Measurements from ENCODE around the gene MUC5AC.
"Not testable (repeated sequence)": the region's sequence is repeated elsewhere in the genome, so short reads cannot be mapped to it uniquely, and the experiment has no call there.

MUC5AC gene

DNA sequence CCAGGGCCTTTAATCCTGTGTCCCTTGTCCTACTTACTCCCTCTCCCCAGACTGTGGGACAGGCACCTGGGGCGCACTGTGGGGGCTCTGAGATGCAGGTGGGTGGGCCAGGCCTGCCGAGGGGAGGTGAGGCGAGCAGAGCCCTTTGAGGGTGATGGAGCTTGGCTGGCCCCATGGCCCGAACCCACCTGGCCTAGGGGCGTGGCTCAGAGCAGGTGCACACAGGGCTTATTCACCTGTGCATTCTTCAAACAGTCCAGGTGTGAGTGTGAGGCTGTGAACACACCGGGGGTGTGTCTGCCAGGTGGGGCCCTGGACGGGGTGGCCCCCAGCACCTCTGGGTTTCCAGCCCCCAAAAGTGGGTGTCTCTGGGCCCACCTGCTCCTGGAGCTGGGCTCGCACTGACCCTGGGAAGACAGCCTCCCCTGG is 9.0 kb upstream of the MUC5AC start:
- DNase-seq = no peak

DNA sequence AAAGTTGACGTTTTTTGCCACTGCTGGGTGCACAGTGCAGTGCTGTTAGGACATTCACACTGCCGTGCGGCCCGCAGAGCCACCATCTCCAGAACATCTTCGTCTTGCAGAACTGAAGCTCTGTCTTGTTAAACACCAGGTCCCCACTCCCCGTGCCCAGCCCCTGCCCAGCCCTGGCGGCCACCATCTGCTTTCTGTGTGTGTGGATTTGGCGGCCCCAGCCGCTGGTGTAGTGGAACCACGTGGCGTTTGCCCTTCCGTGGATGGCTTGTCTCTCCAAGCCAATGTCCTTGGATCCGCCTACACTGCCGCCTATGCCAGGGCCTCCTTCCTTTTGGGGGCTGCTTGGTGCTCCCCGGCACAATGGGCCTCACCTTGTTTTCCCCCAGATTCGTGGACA is 8.2 kb upstream of the MUC5AC start:
- DNase-seq = no peak

DNA sequence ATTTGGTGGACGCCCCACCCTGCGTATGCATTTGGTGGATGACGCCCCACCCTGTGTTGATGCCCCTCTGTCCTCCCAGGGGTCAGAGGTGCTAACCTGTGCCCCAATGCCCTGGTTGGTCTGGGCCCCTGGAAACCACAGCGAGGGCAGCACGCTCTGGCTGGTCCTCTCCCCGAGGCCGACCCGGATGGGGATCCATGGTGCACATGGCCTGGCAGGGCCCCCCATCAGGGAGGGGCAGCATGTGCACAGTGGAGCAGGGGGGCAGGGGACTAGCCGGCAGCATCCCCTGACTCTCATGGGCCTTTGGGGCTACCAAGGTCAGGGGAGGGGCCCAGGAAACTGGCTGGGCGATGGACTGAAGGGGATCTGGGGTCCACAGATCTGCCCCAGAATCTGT is 7.6 kb upstream of the MUC5AC start:
- no peak for DNase-seq

DNA sequence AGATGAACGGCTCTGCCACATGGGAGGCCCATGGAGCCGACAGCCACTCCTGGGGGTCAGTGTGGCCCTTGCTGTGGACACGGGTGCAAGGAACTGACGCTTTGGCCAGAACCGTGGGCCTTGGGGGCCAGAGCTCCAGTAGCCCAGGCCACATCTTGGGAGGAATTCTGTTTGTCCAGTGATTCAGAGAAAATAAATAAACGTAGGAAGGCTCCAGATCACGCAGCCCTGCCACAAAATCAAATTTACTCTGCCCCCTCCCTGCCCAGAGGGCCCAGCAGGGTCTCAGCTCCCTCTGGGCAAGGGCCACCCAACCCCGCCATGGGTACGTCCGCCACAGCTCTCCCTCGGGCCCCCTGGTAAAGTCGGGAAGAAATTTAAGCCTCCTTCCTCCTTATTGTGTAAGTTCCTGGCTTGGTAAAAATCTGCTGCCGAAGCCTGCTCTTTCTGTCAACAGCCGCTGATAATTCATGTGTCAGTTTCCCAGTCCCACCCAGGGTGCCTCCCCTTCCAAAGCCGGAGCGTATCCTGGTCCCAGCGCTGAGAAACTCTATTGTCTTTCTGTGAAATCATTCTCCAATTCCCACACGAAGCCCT is 6.9 kb upstream of the MUC5AC start:
- peak; percentile 19 to 31 (median 29) for DNase-seq

DNA sequence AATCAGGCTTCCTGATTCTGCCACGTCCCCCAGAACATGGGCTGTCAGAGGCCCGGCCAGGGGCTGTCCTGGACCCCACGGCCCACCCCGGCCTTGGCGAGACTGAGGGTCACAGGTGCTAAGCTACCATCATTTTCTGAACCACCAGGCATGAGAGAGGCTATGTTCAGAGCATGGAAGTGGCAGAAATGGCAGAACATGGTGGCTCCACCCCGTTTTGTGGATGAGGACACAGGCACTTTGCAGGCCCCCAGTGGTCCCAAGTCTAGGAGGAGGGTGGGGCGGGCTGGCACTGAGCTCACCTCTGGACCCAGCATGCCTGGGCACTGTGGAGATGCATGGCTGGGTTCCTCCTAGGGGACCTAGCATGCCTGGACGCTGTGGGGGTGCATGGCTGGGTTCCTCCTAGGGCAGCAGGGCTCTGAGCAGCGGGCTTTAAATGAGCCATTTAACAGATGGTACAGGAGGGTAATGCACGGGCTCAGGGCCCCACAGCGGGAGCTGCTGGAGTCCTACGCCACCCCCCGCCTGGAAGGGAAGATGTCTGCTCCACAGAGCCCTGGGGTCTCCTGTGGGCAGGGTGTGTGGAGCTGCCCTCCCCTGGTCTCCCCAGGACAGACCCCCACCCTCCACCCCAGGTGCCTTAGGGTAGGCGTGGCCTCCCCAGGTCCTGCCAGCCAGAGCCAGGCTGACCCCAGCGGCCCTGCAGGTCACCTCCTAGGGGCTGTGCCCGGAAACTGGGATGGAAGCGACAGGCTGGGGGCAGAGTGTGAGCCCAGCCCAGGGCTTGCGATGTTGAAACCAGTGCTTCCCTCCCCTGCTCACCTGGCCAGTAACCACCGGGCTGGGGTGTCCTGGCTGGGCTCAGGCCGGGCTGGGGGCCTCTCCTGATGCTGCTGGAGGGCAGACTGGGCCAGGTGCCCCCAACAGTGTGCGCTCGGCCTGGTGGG is 6.1 kb upstream of the MUC5AC start:
- no peak for DNase-seq

DNA sequence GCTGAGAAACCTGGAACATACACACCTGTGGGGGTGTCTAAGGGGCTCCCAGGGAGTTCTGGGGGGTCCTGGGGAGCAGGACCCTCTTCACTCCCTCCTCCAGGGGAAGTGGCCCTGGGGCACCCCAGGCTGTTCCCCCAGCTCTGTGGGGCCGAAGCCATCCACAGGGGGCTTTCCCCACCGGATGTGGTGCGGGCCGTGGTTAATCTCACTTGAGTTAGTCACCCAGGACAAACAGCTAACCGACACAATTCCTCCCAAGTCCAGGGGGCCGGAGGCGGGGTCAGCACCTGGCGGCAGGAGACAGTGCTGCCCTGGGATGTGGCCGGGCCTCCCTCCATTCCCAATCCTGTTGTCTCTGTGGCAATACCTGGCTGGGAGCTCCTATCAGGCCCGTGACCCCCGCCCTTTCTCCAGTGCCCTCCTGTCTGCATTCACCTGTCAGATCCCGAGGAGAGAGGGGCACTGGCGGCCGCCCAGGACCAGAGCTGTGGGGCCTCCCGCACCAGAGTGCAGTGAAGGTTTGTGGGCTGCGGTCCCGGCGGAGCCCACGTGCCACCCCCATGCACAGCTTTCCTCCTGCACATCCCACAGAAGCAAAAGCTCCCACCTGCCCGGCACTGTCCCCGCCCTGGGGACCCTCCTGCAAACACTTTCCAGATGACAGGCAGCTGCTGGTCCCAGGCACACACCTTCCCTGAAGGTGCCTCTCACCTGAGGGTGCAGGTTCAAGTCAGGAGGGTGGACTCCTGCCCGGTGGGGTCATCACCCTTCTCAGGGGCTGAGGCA is 5.2 kb upstream of the MUC5AC start:
- DNase-seq = peak; percentile 66 to 89 (median 84)

DNA sequence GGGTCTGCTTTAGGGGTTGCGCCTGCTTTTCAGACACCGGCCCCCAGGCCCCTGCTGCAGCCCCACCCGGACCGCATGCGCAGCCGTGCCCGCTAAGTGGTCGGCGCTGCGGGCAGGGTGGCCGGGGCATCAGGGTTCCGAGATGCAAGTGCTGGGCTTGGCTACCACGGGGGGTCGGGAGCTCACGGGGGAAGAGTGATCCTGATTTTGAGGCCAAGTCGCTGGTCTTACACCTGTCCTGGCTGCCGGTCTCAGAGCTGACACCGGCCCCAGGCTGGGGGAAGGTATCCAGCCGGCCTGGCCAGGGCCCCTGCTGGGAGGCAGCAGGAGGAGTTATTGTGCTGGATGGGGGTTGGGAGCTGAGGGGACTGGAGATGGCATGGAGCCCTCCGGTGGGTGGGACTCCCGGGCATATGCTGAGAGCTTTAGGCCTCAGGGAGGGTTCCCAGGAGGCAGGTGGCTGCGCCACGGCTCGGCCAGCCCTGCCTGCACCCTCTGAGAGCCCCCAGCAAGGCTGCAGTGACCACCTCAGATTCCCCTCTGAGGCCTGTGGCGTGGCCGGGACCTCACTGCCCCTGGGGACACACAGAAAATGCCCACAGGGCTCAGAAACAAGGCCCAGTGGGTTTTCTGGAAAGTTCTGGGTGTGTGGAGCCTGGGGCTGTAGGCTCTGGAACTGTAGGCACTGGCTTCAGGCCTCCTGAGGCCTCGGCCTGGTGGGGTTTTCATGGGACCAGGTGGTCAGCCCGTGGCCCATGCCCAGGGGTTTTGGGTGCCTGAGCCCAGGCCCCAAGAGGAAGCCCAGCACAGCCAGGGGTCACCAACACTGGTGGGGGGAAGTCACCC is 4.4 kb upstream of the MUC5AC start:
- no peak for DNase-seq

DNA sequence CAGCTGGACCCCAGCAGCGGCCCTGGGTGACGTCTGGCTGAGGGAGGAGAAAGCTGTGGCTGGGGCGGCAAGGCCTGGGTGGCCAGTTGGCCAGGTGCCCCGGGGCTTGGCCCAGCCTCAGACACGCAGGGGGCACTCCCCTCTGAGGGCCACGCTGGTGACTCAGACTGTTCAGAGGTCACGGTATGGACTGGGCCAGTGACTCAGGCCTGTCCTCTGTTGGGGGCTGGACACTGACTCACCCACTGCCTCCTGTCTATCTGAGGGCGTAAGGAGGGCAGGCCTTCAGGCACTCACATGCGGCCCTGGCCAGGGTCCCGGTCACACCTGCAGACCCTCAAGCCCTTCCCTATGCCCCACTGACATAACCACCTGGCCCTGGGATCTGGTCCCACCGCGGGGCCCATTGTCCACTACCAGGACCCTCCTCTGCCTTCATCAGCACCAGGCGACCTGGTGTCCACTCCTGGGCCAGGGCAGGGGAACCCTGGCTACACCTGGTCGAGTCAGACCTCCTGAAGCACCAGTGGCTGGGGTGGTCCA is 3.7 kb upstream of the MUC5AC start:
- peak; percentile 90 to 92 (median 90) for DNase-seq

DNA sequence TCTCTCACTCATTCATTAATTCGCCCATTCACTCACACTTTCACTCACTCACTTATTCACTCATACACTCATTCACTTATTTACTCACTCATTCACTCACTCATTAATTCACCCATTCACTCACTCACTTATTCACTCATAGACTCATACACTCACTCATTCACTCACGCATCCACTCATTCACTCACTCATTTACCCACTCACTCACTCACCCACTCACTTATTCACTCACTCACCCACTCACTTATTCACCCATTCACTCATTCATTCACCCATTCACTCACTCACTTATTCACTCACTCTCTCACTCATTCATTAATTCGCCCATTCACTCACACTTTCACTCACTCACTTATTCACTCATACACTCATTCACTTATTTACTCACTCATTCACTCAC is 3.1 kb upstream of the MUC5AC start:
- not testable (repeated sequence) for DNase-seq

DNA sequence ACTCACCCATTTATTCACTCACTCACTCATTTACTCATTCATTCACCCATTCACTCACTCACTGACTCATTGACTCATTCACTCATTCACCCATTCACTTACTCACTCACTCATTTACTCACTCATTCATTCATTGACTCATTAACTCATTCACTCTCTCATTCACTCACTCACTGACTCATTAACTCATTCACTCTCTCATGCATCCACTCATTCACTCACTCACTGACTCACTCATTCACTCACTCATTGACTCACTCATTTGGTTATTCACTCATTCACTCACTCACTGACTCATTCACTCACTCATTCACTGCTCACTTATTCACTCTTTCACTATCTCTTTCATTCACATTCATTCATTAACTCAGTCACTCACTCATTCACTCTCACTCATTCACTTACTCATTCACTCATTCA is 2.5 kb upstream of the MUC5AC start:
- DNase-seq = peak in 2 of 3 donors; percentile 35 to 42

DNA sequence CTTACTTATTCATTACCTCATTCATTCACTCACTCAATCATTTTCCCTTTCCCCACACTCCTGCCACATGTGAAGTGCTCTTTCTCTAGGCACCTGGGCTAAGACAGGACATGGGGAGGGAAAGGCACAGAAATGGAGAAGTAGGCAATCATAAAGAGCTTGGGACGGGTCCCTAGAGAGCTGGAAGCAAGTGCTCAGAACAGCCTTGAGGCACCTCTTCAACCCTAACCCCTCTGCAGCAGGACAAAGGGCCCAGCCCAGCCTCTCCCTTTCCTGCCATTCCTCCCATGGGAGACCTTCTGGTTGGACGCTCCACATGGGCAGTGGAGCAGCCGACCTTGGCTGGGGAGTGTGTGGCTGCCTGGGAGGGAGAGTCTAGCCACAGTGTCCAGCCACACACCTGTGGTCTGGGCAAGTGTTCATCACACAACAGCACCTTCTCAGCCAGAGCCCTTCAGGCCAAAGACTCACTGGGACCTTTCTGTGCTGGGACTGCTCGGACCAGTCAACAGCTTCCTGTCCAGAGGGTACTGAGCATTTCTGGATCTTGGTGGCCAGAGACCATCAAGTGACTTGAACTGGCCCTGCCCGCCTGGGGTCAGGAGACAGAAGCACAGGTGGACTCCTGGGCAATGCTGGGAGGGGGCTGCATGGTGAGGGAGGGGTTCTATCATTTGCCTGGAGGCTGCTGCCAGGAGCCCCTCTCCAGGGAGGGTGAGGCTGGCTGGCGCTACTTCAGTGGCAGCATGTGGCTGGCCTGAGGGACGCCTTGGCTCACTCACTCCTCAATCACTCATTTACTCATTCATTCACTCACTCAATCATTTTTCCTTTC is 1.0 kb upstream of the MUC5AC start:
- no peak for DNase-seq

DNA sequence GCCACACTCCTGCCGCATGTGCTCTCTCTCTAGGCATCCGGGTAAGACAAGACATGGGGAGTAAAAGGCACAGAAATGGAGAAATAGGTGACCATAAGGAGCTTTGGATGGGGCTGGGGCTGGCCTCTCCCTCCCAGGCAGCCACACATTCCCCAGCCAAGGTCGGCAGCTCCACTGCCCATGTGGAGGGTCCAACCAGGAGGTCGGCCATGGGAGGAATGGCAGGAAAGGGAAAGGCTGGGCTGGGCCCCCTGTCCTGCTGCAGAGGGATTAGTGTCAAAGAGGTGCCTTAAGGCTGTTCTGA is 460 bp upstream of the MUC5AC start:
- no peak for DNase-seq

DNA sequence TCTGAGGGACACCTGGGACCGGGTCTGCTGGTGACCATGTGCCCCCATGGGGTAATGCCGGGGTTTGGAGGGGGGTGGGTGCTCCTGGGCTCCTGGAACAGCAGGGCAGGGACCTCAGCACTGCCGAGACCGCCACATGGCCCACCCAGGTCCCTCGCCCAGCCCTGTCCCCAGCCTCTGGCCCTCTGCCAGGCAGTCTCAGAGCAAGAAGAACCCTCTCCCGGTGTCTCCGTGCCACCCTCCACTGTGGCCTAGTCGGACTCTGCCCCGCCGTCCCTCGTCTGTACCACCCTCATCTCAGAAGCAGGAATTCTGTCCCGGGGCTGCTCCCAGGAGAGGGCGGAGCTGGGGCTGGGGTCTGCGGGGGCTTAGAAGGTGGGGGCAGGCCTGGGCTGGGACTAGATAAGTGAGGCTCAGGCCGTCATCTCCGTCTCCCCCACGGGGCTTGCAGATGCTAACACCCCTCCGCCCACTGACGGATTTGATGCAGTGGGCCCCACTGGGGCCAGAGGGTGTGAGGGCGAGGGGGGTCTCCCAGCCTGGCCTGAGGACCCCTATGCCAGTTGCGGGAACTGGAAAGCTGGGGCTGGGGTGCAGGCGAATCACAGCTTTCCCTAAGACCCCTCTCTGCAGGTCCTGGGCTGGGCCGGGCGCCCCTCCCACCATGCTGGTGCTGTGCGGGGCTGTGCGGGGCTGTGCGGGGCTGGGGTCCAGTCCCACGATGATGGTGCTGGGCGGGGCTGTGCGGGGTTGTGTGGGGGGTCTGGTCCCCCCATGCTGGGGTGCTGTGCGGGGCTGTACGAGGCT is 1.1 kb downstream of the MUC5AC start:
- no peak for DNase-seq

DNA sequence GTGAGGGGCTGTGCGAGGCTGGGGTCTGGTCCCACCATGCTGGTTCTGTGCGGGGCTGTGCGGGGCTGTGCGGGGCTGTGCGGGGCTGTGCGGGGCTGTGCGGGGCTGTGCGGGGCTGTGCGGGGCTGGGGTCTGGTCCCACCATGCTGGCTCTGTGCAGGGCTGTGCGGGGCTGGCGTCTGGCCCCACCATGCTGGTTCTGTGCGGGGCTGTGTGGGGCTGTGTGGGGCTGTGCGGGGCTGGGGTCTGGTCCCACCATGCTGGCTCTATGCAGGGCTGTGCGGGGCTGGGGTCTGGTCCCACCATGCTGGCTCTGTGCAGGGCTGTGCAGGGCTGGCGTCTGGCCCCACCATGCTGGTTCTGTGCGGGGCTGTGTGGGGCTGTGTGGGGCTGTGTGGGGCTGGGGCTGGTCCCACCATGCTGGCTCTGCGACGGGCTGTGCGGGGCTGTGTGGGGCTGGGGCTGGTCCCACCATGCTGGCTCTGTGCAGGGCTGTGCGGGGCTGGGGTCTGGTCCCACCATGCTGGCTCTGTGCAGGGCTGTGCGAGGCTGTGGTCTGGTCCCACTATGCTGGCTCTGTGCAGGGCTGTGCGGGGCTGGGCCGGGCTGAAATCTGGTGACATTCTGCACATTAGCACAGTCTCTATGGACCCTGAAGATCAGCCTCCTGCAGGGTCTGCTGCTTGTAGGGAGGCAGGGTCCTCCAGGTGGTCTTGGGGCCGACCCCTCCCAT is 1.9 kb downstream of the MUC5AC start:
- not testable (repeated sequence) for DNase-seq

DNA sequence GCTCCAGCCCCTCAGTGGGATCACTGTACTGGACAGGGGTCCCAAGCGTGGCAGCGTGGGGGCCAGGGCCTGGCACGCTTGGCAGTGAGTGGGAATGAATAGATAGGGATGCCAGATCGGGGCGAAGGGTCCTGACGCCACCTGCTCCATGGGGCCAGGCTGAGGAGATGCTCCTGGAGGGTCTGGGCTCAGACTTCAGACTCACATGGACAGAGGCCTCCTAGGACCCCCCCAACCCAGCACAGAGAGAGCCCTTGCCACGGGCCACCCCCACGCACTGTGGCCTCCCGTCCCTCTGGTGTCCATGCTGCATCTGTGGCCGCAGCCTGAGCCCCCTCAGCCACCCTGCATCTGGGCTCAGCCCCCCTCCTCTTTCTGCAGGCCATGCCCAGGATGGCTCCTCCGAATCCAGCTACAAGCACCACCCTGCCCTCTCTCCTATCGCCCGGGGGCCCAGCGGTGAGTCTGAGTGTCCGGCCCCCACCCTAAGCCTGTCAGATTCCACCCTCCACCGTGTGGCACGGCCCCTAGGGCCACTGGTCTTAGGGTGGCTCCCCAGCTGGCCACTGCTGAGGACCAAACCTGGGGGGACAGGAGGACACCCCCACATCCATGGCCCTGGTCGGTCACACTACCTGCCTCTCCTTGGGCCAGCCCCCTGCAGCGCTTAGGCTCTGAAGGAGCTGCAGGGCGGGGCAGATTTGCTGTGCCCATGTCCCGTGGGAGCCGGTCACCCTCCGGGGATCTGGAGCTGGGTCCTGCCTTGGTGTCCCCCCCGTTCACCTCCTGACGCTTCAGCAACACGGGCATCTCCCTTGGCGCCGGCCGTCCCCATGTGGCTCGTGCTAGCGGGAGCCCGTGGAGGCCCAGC is 2.7 kb downstream of the MUC5AC start:
- DNase-seq = no peak

DNA sequence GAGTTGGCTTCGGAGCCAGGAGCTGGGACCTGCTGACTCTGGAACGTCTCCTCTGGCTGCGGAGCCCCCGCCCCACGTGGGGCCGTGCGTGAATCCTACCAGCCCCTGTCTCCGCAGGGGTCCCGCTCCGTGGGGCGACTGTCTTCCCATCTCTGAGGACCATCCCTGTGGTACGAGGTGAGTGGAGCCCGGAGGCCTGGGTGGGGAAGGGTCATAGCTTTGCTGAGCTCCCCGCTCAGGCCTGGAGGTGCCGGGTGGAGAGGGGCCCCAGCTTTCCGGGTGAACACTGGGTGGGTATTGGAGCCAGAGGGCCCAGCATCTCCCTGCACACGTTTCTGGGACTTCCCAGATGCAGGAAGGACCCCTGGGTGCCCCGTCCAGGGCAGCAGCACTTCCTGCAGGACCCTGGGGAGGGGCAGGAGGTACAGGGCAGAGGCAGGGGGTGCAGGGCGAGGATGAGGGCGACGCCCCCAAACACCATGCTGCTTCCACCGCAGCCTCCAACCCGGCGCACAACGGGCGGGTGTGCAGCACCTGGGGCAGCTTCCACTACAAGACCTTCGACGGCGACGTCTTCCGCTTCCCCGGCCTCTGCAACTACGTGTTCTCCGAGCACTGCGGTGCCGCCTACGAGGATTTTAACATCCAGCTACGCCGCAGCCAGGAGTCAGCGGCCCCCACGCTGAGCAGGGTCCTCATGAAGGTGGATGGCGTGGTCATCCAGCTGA is 3.8 kb downstream of the MUC5AC start:
- no peak for DNase-seq

DNA sequence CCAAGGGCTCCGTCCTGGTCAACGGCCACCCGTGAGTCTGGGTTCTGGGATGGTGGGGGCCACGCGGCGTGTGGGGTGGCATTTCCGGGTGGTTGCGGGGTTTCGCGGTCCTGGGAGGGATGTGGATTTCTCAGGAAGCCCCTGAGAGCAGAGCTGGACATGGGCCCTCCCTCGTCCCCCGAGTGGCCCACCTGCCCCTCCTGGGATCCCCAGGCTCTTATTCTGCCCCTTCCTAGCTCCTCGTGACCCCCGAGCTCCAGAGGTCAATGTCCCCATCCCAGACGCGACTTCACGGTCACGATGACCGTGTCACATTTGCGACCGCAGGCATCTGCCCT is 4.4 kb downstream of the MUC5AC start:
- no peak for DNase-seq
